Measurements from ENCODE around the gene TICRR.

Gene TICRR

GRCh38 chr15:89673165-89673512 lies 97.9 kb downstream of the TICRR start:
- DNase-seq (ENCODE audit: low spot score) = no peak

GRCh38 chr15:89674526-89674925 lies 99.3 kb downstream of the TICRR start:
- DNase-seq (ENCODE audit: low spot score) = no peak

- DNase-seq (ENCODE audit: low spot score) = no peak
Observed at GRCh38 chr15:89675606-89676005, 100.3 kb downstream of the TICRR start.

GRCh38 chr15:89677381-89677780 lies 102.1 kb downstream of the TICRR start:
- no peak for DNase-seq (ENCODE audit: low spot score)

Measured in kidney tubule cell (primary cell).